ENCODE measurements around the gene B4GALT6. TPM values are rescaled to one million over a fixed set of nuclear protein-coding genes. Genes with fewer than 3 reads are reported as not detected.

B4GALT6 gene
- total RNA-seq, 6 donors from 2014 or later: 0.55 to 3.4 (median 1.8) TPM; not detected in 1

- H3K9me3 ChIP-seq: no peaks in the 10 kb centered on the region
- WGBS, 2 donors: 83 to 96% methylated on average over 4 to 6 of the region's 6 CpGs
- H3K27ac ChIP-seq: no peak overlapping the region
- H3K27me3 ChIP-seq: no peaks in the 10 kb centered on the region
- no peak for TF ChIP-seq EP300 (IDR thresholded peaks at IDR 0.05)
- TF ChIP-seq, protein P1, sequence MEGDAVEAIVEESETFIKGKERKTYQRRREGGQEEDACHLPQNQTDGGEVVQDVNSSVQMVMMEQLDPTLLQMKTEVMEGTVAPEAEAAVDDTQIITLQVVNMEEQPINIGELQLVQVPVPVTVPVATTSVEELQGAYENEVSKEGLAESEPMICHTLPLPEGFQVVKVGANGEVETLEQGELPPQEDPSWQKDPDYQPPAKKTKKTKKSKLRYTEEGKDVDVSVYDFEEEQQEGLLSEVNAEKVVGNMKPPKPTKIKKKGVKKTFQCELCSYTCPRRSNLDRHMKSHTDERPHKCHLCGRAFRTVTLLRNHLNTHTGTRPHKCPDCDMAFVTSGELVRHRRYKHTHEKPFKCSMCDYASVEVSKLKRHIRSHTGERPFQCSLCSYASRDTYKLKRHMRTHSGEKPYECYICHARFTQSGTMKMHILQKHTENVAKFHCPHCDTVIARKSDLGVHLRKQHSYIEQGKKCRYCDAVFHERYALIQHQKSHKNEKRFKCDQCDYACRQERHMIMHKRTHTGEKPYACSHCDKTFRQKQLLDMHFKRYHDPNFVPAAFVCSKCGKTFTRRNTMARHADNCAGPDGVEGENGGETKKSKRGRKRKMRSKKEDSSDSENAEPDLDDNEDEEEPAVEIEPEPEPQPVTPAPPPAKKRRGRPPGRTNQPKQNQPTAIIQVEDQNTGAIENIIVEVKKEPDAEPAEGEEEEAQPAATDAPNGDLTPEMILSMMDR (IDR thresholded peaks at IDR 0.05): no peak
- TF ChIP-seq POLR2AphosphoS5 (IDR thresholded peaks at IDR 0.05): no peak
- TF ChIP-seq POLR2A (IDR thresholded peaks at IDR 0.05): no peak
- no peaks in the 10 kb centered on the region for H3K4me1 ChIP-seq
- H3K36me3 ChIP-seq: no peaks in the 10 kb centered on the region
- ATAC-seq (ENCODE audit: low FRiP score in 2 of 2): no peak
- no peak for DNase-seq
- no peak overlapping the region for H3K4me3 ChIP-seq
Observed at GRCh38 chr18:31626409-31626808, 58.0 kb downstream of the B4GALT6 start.

DNA sequence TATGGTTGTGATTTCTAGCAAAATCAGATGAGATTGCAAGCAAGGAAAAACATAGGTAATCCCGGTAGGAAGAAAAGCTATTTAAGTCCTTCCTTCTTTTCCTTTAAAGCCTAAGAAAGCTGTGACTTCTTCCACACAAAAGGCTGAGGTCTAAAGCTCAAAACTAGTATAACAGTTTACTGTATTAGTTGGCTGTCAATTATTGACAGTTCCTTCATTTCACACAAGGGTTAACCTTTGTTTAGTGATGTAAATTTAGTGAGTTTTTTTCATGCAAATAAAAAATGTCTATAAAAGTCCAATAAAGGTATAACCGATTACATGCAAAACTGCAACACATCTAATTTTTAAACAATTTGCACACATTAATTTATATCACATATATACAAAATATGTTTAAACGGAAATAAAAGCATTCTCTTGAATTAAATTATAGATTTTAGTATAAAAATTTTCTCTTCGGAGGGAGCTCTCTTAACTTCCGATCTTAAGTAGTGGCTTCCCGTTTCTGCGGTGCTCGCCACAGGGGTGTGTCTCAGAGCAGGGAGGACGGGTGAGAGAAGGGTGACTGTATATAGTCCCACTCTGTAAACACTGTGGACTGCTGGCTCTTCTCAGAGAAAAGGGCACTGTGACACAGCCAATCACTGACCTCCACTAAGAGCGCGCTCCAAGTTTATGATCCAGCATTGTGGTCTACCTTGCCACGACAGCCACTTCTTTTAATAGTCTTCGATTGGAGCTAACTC is 59.3 kb downstream of the B4GALT6 start:
- TF ChIP-seq, protein P1 (IDR thresholded peaks at IDR 0.05): no peak
- no peak for TF ChIP-seq POLR2A (IDR thresholded peaks at IDR 0.05)
- no peak for TF ChIP-seq POLR2AphosphoS5 (IDR thresholded peaks at IDR 0.05)
- TF ChIP-seq EP300 (IDR thresholded peaks at IDR 0.05): no peak
- 89 to 90% methylated on average over 13 of the region's 13 CpGs for WGBS, 2 donors
- Histone ChIP-seq H3K4me3 (no peak overlapping the region), H3K27ac (no peak overlapping the region), H3K9me3 (no peaks in the 10 kb centered on the region), H3K4me1 (no peaks in the 10 kb centered on the region), H3K27me3 (no peaks in the 10 kb centered on the region), H3K36me3 (no peaks in the 10 kb centered on the region)
- no peak for ATAC-seq (ENCODE audit: low FRiP score in 2 of 2)
- DNase-seq: no peak

- ATAC-seq (ENCODE audit: low FRiP score in 2 of 2) (no peak), DNase-seq (no peak)
- TF ChIP-seq EP300 (IDR thresholded peaks at IDR 0.05) (no peak), POLR2AphosphoS5 (IDR thresholded peaks at IDR 0.05) (no peak), POLR2A (IDR thresholded peaks at IDR 0.05) (no peak)
- TF ChIP-seq, protein P1 (IDR thresholded peaks at IDR 0.05): no peak
- H3K9me3 ChIP-seq: no peaks in the 10 kb centered on the region
- H3K4me3 ChIP-seq: no peak overlapping the region
- H3K36me3 ChIP-seq: no peaks in the 10 kb centered on the region
- H3K4me1 ChIP-seq: no peaks in the 10 kb centered on the region
- no peak overlapping the region for H3K27ac ChIP-seq
- H3K27me3 ChIP-seq: no peaks in the 10 kb centered on the region
Observed at GRCh38 chr18:31619291-31619690, 65.1 kb downstream of the B4GALT6 start.

DNA sequence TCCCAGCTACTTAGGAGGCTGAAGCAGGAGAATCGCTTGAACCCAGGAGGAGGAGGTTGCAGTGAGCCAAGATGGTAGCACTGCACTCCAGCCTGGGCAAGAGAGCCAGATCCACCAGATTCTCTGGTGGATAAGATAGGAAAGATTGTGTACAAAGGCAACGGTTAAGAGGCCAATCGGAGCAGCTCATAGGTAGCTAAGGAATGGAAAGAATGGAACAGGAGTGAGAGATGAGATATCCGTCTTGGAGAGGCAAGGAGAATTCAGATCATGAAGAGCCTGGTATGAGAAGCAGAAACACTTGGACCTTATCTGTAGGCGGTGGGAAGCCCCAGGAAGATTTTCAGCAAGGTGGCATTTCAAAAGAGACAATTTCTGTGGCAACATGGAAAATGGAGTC is 65.6 kb downstream of the B4GALT6 start:
- WGBS, 2 donors: 92 to 95% methylated on average over 5 of the region's 5 CpGs
- Histone ChIP-seq H3K36me3 (no peaks in the 10 kb centered on the region), H3K27ac (no peak overlapping the region), H3K4me1 (no peaks in the 10 kb centered on the region), H3K9me3 (no peaks in the 10 kb centered on the region), H3K27me3 (no peaks in the 10 kb centered on the region), H3K4me3 (no peak overlapping the region)
- no peak for ATAC-seq (ENCODE audit: low FRiP score in 2 of 2)
- DNase-seq: no peak
- TF ChIP-seq POLR2A (IDR thresholded peaks at IDR 0.05) (no peak), POLR2AphosphoS5 (IDR thresholded peaks at IDR 0.05) (no peak), EP300 (IDR thresholded peaks at IDR 0.05) (no peak)

DNA sequence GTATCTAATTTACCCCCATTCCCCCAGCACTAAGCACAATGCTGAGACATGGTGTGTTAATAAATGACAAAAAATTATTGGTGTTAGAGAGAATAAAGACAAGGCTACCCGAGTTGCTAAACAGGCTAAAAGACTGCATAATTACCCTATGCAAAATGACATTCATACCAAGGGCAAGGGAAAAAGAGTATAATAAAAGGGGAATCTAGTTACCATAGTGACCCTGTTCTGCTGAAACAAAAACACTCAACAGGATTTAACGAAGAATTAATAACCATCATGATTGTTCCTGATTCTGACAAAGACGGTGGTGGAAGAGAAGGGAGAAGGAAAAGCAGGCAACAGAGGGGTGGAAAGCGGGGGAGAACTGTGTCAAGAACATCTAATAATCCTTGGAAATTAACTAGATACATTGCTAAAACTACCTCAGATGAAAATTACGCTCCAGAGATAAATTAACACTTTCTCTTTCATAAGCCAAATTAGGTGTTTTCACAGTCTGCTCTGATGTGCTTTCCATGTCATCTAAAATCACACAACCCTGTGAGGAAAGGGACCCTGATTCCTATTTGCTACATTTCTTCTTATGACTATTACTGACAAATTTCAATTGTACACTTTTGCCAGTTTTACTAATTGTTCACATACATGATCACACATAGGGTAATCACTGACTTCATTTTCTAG is 67.2 kb downstream of the B4GALT6 start:
- Histone ChIP-seq H3K9me3 (no peaks in the 10 kb centered on the region), H3K36me3 (no peaks in the 10 kb centered on the region), H3K4me1 (no peaks in the 10 kb centered on the region), H3K4me3 (no peak overlapping the region), H3K27ac (no peak overlapping the region), H3K27me3 (no peaks in the 10 kb centered on the region)
- TF ChIP-seq, protein P1 (IDR thresholded peaks at IDR 0.05): no peak
- TF ChIP-seq POLR2AphosphoS5 (IDR thresholded peaks at IDR 0.05): no peak
- no peak for TF ChIP-seq POLR2A (IDR thresholded peaks at IDR 0.05)
- no peak for TF ChIP-seq EP300 (IDR thresholded peaks at IDR 0.05)
- WGBS, 2 donors: 66 to 70% methylated on average over 5 of the region's 5 CpGs
- DNase-seq (no peak), ATAC-seq (ENCODE audit: low FRiP score in 2 of 2) (no peak)

Measured in upper lobe of left lung (tissue), 6 donors.